HK-2 (cell line): ENCODE data around the gene RASSF1.
"Not testable (repeated sequence)": the region's sequence is repeated elsewhere in the genome, so short reads cannot be mapped to it uniquely, and the experiment has no call there.

Source experiments
- DNase-seq: peaks from one replicate; pipeline ENCODE4 v3.0.0-alpha.2; 2018; ENCODE audit not compliant: unreplicated experiment

Gene RASSF1

GRCh38 chr3:50323614-50324199 lies 16.9 kb downstream of the RASSF1 start:
- no peak for DNase-seq

- no peak for DNase-seq
Measured at GRCh38 chr3:50323092-50323600, 17.5 kb downstream of the RASSF1 start.

- DNase-seq, result no peak
Measured at GRCh38 chr3:50322386-50323091, 18.1 kb downstream of the RASSF1 start, which contains the start of gene HYAL2. Gene HYAL2, minus strand, starts transcription at chr3:50322745. Its CDS starts 2,256 bp downstream, at chr3:50320489.

- DNase-seq, result no peak
Measured at GRCh38 chr3:50322115-50322385, 18.6 kb downstream of the RASSF1 start.

- DNase-seq, result peak; percentile 81
Measured at GRCh38 chr3:50321336-50322114, 19.1 kb downstream of the RASSF1 start.

GRCh38 chr3:50320853-50321335 lies 19.7 kb downstream of the RASSF1 start:
- DNase-seq, result peak; percentile 63

GRCh38 chr3:50319894-50320625 lies 20.6 kb downstream of the RASSF1 start:
- no peak for DNase-seq

- DNase-seq, result no peak
Measured at GRCh38 chr3:50319181-50319893, 21.3 kb downstream of the RASSF1 start.

- no peak for DNase-seq
Measured at GRCh38 chr3:50318615-50319014, 22.0 kb downstream of the RASSF1 start.

- no peak for DNase-seq
Measured at GRCh38 chr3:50318163-50318562, 22.5 kb downstream of the RASSF1 start.

GRCh38 chr3:50317300-50317699 lies 23.3 kb downstream of the RASSF1 start:
- DNase-seq, result no peak

- DNase-seq, result peak; percentile 83
Measured at GRCh38 chr3:50316657-50317242, 23.9 kb downstream of the RASSF1 start.

GRCh38 chr3:50314816-50315215 lies 25.8 kb downstream of the RASSF1 start:
- no peak for DNase-seq

- DNase-seq, result no peak
Measured at GRCh38 chr3:50314342-50314741, 26.3 kb downstream of the RASSF1 start.

- DNase-seq, result not testable (repeated sequence)
Measured at GRCh38 chr3:50312041-50312440, 28.6 kb downstream of the RASSF1 start.

- DNase-seq, result no peak
Measured at GRCh38 chr3:50304601-50305000, 36.0 kb downstream of the RASSF1 start.

GRCh38 chr3:50303013-50303815 lies 37.4 kb downstream of the RASSF1 start, which contains the start of gene HYAL1:
Gene HYAL1, minus strand, starts transcription at chr3:50303574. Its CDS starts 618 bp downstream, at chr3:50302956.
- DNase-seq, result no peak

GRCh38 chr3:50302095-50303012 lies 38.3 kb downstream of the RASSF1 start:
- DNase-seq, result no peak
